Small intestine (tissue), 7 donors: ENCODE results near the gene TOR3A. TPM values are rescaled to one million over a fixed set of nuclear protein-coding genes. Genes with fewer than 3 reads are reported as not detected.

Source experiments
- DNase-seq, 2 donors: peaks; one replicate each; pipeline versions ENCODE4 v3.0.0 to v3.0.0-alpha.2; 2013
- FAIRE-seq: peaks from 2 replicates; lab custom pipeline; 2012; peaks lifted over from hg19 to GRCh38; lab: Jason Lieb, UNC
- H3K27ac ChIP-seq, 3 donors: one replicate each; pipeline ENCODE4 v1.5.1; 2013; ENCODE audit warnings: low read length in 2 of 3, mild to moderate bottlenecking in 2 of 3, control low read depth in 1 of 3, inconsistent platforms in 1 of 3, low read depth in 1 of 3, moderate library complexity in 1 of 3
- H3K27me3 ChIP-seq, 3 donors: one replicate each; pipeline ENCODE4 v1.6.1; 2013; ENCODE audit warnings: low read length in 3 of 3, inconsistent platforms in 1 of 3; ENCODE audit not compliant: control insufficient read depth in 3 of 3, insufficient read depth in 3 of 3
- H3K36me3 ChIP-seq, 3 donors: one replicate each; pipeline ENCODE4 v1.6.1; 2013; ENCODE audit warnings: low read length in 3 of 3, inconsistent platforms in 1 of 3, low read depth in 1 of 3, mild to moderate bottlenecking in 1 of 3, moderate library complexity in 1 of 3; ENCODE audit not compliant: control insufficient read depth in 3 of 3, insufficient read depth in 2 of 3
- H3K4me1 ChIP-seq, 3 donors: one replicate each; pipeline ENCODE4 v1.6.1; 2013; ENCODE audit warnings: low read length in 2 of 3, inconsistent platforms in 1 of 3, low read depth in 1 of 3, mild to moderate bottlenecking in 1 of 3, moderate library complexity in 1 of 3; ENCODE audit not compliant: control insufficient read depth in 3 of 3, insufficient read depth in 2 of 3
- H3K4me3 ChIP-seq, 3 donors: one replicate each; pipeline ENCODE4 v1.5.1; 2013; ENCODE audit warnings: low read length in 3 of 3, control low read depth in 1 of 3, inconsistent platforms in 1 of 3, low read depth in 1 of 3, mild to moderate bottlenecking in 1 of 3, moderate library complexity in 1 of 3
- H3K9me3 ChIP-seq, 2 donors: one replicate each; pipeline ENCODE4 v1.6.1; 2013; ENCODE audit warnings: low read depth in 1 of 2, low read length in 1 of 2; ENCODE audit not compliant: control insufficient read depth in 2 of 2, insufficient read depth in 1 of 2
- WGBS, 3 donors: extraction: QIAGEN DNeasy Blood & Tissue Kit; methylation state at CpG; one replicate each; pipeline ENCODE4 v1.1.7; 2013; 5-methylcytosine and 5-hydroxymethylcytosine counted together
- polyA plus RNA-seq, 4 donors: library from polyadenylated mRNA; stranded (reverse) in 3 of 4; unstranded in 1 of 4; fragments of 200-250 nt in 3 of 4; fragments of 120-200 nt in 1 of 4; gene quantifications; one replicate each; pipeline versions ENCODE4 v1.2.1 to v1.2.3, GENCODE V29; 2013
- donor health status: healthy with polysubstance abuse.
- donor health status: control.
- donor health status: control.
- donor health status: Bipolar disorder and iron deficiency.
- donor health status: healthy.

TOR3A gene
- polyA plus RNA-seq, 4 donors: 6.3 to 30.6 (median 15.8) TPM

GRCh38 chr1:179042700-179043099 is 39.2 kb upstream of the TOR3A start:
- H3K27me3 ChIP-seq: no peaks in the 10 kb centered on the region
- FAIRE-seq: no peak
- no peak overlapping the region for H3K27ac ChIP-seq
- DNase-seq: no peak
- H3K4me1 ChIP-seq: no peaks in the 10 kb centered on the region
- peaks cover 0 to 15% of the 10 kb centered on the region in 2 donors for H3K9me3 ChIP-seq
- WGBS, 3 donors: 97 to 100% (median 99%) methylated on average over 5 of the region's 5 CpGs
- H3K4me3 ChIP-seq: no peak overlapping the region
- H3K36me3 ChIP-seq: peaks cover 0 to 12% (median 0%) of the 10 kb centered on the region in 3 donors

GRCh38 chr1:179043266-179043665 is 38.6 kb upstream of the TOR3A start:
- no peaks in the 10 kb centered on the region for H3K27me3 ChIP-seq
- H3K36me3 ChIP-seq: peaks cover 0 to 12% (median 0%) of the 10 kb centered on the region in 3 donors
- H3K9me3 ChIP-seq: peaks cover 0 to 15% of the 10 kb centered on the region in 2 donors
- no peaks in the 10 kb centered on the region for H3K4me1 ChIP-seq
- H3K27ac ChIP-seq: no peak overlapping the region
- DNase-seq: no peak
- H3K4me3 ChIP-seq: no peak overlapping the region
- FAIRE-seq: no peak
- WGBS, 3 donors: 77 to 90% (median 83%) methylated on average over 4 of the region's 4 CpGs

- H3K27ac ChIP-seq: no peak overlapping the region
- 94 to 96% (median 95%) methylated on average over 5 of the region's 5 CpGs for WGBS, 3 donors
- FAIRE-seq: no peak
- H3K27me3 ChIP-seq: no peaks in the 10 kb centered on the region
- no peak for DNase-seq
- peaks cover 0 to 15% of the 10 kb centered on the region in 2 donors for H3K9me3 ChIP-seq
- no peak overlapping the region for H3K4me3 ChIP-seq
- H3K36me3 ChIP-seq: peaks cover 0 to 12% (median 0%) of the 10 kb centered on the region in 3 donors
- no peaks in the 10 kb centered on the region for H3K4me1 ChIP-seq
These were observed 38.0 kb upstream of the TOR3A start for GRCh38 chr1:179043907-179044306.

GRCh38 chr1:179046808-179047635 is 34.8 kb upstream of the TOR3A start:
- FAIRE-seq (no peak), DNase-seq (no peak)
- Histone ChIP-seq H3K4me3 (no peak overlapping the region), H3K27me3 (no peaks in the 10 kb centered on the region), H3K9me3 (peaks cover 0 to 8% of the 10 kb centered on the region in 2 donors), H3K36me3 (peaks cover 0 to 19% (median 2%) of the 10 kb centered on the region in 3 donors), H3K27ac (no peak overlapping the region), H3K4me1 (no peaks in the 10 kb centered on the region)
- WGBS, 3 donors: 96 to 97% (median 97%) methylated on average over 14 of the region's 14 CpGs

- no peak overlapping the region for H3K27ac ChIP-seq
- no peak for DNase-seq
- H3K4me3 ChIP-seq: no peak overlapping the region
These were observed 34.3 kb upstream of the TOR3A start for GRCh38 chr1:179047636-179047997.

GRCh38 chr1:179048339-179049124 is 33.3 kb upstream of the TOR3A start:
- no peak overlapping the region for H3K27ac ChIP-seq
- WGBS, 3 donors: 93 to 100% (median 98%) methylated on average over 1 of the region's 1 CpG
- no peak for FAIRE-seq
- H3K4me3 ChIP-seq: no peak overlapping the region
- H3K36me3 ChIP-seq: peaks cover 0 to 16% (median 2%) of the 10 kb centered on the region in 3 donors
- no peak for DNase-seq
- H3K4me1 ChIP-seq: no peaks in the 10 kb centered on the region
- peaks cover 0 to 2% of the 10 kb centered on the region in 2 donors for H3K9me3 ChIP-seq
- H3K27me3 ChIP-seq: no peaks in the 10 kb centered on the region

More at GRCh38 chr1:179047636-179047997, 34.3 kb upstream of the TOR3A start:
- no peak for FAIRE-seq
- H3K9me3 ChIP-seq: peaks cover 0 to 2% of the 10 kb centered on the region in 2 donors
- H3K36me3 ChIP-seq: peaks cover 0 to 19% (median 2%) of the 10 kb centered on the region in 3 donors
- no peaks in the 10 kb centered on the region for H3K4me1 ChIP-seq
- H3K27me3 ChIP-seq: no peaks in the 10 kb centered on the region

GRCh38 chr1:179052776-179053175 is 29.1 kb upstream of the TOR3A start:
- DNase-seq (no peak), FAIRE-seq (no peak)
- Histone ChIP-seq H3K36me3 (peaks cover 0 to 10% (median 9%) of the 10 kb centered on the region in 3 donors), H3K27me3 (no peaks in the 10 kb centered on the region), H3K9me3 (no peaks in the 10 kb centered on the region), H3K4me3 (no peak overlapping the region), H3K27ac (no peak overlapping the region), H3K4me1 (no peaks in the 10 kb centered on the region)
- 89 to 93% (median 92%) methylated on average over 2 of the region's 2 CpGs for WGBS, 3 donors

GRCh38 chr1:179053486-179053885 is 28.4 kb upstream of the TOR3A start:
- DNase-seq: no peak
- no peak overlapping the region for H3K27ac ChIP-seq
- 77 to 85% (median 81%) methylated on average over 2 of the region's 2 CpGs for WGBS, 3 donors
- H3K9me3 ChIP-seq: no peaks in the 10 kb centered on the region
- H3K27me3 ChIP-seq: no peaks in the 10 kb centered on the region
- H3K4me3 ChIP-seq: no peak overlapping the region
- FAIRE-seq: no peak
- H3K36me3 ChIP-seq: peaks cover 0 to 12% (median 12%) of the 10 kb centered on the region in 3 donors
- H3K4me1 ChIP-seq: no peaks in the 10 kb centered on the region
